H9 (cell line): ENCODE data around the gene SH2D6. TPM values are rescaled to one million over a fixed set of nuclear protein-coding genes. Genes with fewer than 3 reads are reported as not detected.

ENCODE experiments used
- DNase-seq: peaks from one replicate; pipeline ENCODE4 v3.0.0-alpha.2; 2017
- H2AFZ ChIP-seq: one replicate; pipeline ENCODE4 v1.6.1; 2013; ENCODE audit warnings: mild to moderate bottlenecking, low read length, control low read depth, moderate library complexity
- H2AK5ac ChIP-seq: 2 replicates; pipeline ENCODE4 v1.6.1; 2013; ENCODE audit warnings: low read length, control low read depth, mixed read lengths; ENCODE audit not compliant: insufficient read length
- H2BK120ac ChIP-seq: one replicate; pipeline ENCODE4 v1.6.1; 2013; ENCODE audit warnings: low read depth, mild to moderate bottlenecking, low read length, control low read depth, inconsistent platforms; ENCODE audit not compliant: poor library complexity, severe bottlenecking
- H2BK12ac ChIP-seq: 2 replicates; pipeline ENCODE4 v1.6.1; 2013; ENCODE audit warnings: low read length, control low read depth, mixed read lengths, low read depth; ENCODE audit not compliant: insufficient read length
- H2BK15ac ChIP-seq: 2 replicates; pipeline ENCODE4 v1.6.1; 2013; ENCODE audit warnings: low read depth, low read length, control low read depth
- H2BK20ac ChIP-seq: one replicate; pipeline ENCODE4 v1.6.1; 2013; ENCODE audit warnings: low read depth, mild to moderate bottlenecking, low read length, control low read depth, inconsistent platforms; ENCODE audit not compliant: poor library complexity, severe bottlenecking
- H2BK5ac ChIP-seq: 2 replicates; pipeline ENCODE4 v1.6.1; 2013; ENCODE audit warnings: low read length, control low read depth, mixed read lengths; ENCODE audit not compliant: insufficient read length
- H3K14ac ChIP-seq: 2 replicates; pipeline ENCODE4 v1.6.1; 2013; ENCODE audit warnings: low read length, control low read depth; ENCODE audit not compliant: insufficient read depth
- H3K18ac ChIP-seq: 2 replicates; pipeline ENCODE4 v1.6.1; 2013; ENCODE audit warnings: low read depth, mild to moderate bottlenecking, mixed read lengths, low read length, control low read depth; ENCODE audit not compliant: insufficient read length
- H3K23ac ChIP-seq: 2 replicates; pipeline ENCODE4 v1.6.1; 2013; ENCODE audit warnings: low read length, control low read depth, mixed read lengths, low read depth; ENCODE audit not compliant: insufficient read length
- H3K23me2 ChIP-seq: 2 replicates; pipeline ENCODE4 v1.6.1; 2013; ENCODE audit warnings: low read depth, mild to moderate bottlenecking, mixed read lengths, low read length, control low read depth; ENCODE audit not compliant: insufficient read length, poor library complexity, severe bottlenecking
- H3K27ac ChIP-seq: 2 replicates; pipeline ENCODE4 v1.5.1; 2013; ENCODE audit warnings: low read length, control low read depth, mixed read lengths, low read depth; ENCODE audit not compliant: insufficient read length
- H3K27me3 ChIP-seq: 2 replicates; pipeline ENCODE4 v1.6.1; 2013; ENCODE audit warnings: low read length, control low read depth, inconsistent platforms; ENCODE audit not compliant: insufficient read depth
- H3K4ac ChIP-seq: 2 replicates; pipeline ENCODE4 v1.6.1; 2013; ENCODE audit warnings: low read depth, mild to moderate bottlenecking, control low read depth, inconsistent platforms, low read length, moderate library complexity
- H3K4me1 ChIP-seq: 2 replicates; pipeline ENCODE4 v1.6.1; 2013; ENCODE audit warnings: low read length, control low read depth, inconsistent platforms; ENCODE audit not compliant: insufficient read depth
- H3K4me2 ChIP-seq: 2 replicates; pipeline ENCODE4 v1.6.1; 2013; ENCODE audit warnings: low read length, control low read depth, mixed read lengths; ENCODE audit not compliant: insufficient read length, insufficient read depth
- H3K56ac ChIP-seq: 2 replicates; pipeline ENCODE4 v1.6.1; 2013; ENCODE audit warnings: low read depth, mild to moderate bottlenecking, mixed read lengths, low read length, control low read depth; ENCODE audit not compliant: insufficient read length
- H3K79me1 ChIP-seq: 2 replicates; pipeline ENCODE4 v1.6.1; 2013; ENCODE audit warnings: low read depth, mild to moderate bottlenecking, moderate library complexity, low read length, control low read depth, inconsistent platforms; ENCODE audit not compliant: insufficient read depth, poor library complexity, severe bottlenecking
- H3K79me2 ChIP-seq: 2 replicates; pipeline ENCODE4 v1.6.1; 2013; ENCODE audit warnings: low read length, control low read depth, inconsistent platforms; ENCODE audit not compliant: insufficient read depth
- H3K9ac ChIP-seq: 2 replicates; pipeline ENCODE4 v1.6.1; 2013; ENCODE audit warnings: low read length, control low read depth, mixed read lengths; ENCODE audit not compliant: insufficient read length; ENCODE audit errors: extremely low read depth
- H3K9me3 ChIP-seq: one replicate; pipeline ENCODE4 v1.6.1; 2013; ENCODE audit warnings: low read depth, low read length, inconsistent platforms; ENCODE audit not compliant: control insufficient read depth
- H3T11ph ChIP-seq: one replicate; pipeline ENCODE4 v1.6.1; 2013; ENCODE audit warnings: mild to moderate bottlenecking, low read length, control low read depth, inconsistent platforms
- H4K20me1 ChIP-seq: one replicate; pipeline ENCODE4 v1.6.1; 2013; ENCODE audit not compliant: control insufficient read depth, insufficient read length, insufficient read depth
- H4K5ac ChIP-seq: 2 replicates; pipeline ENCODE4 v1.6.1; 2013; ENCODE audit warnings: low read depth, mild to moderate bottlenecking, mixed read lengths, low read length, control low read depth; ENCODE audit not compliant: insufficient read length
- H4K8ac ChIP-seq: replicated peaks from 2 replicates; pipeline ENCODE4 v1.6.1; 2013; ENCODE audit warnings: low read length, control low read depth, mixed read lengths, low read depth; ENCODE audit not compliant: insufficient read length
- H4K91ac ChIP-seq: 2 replicates; pipeline ENCODE4 v1.6.1; 2013; ENCODE audit warnings: low read depth, mild to moderate bottlenecking, moderate library complexity, mixed read lengths, low read length, control low read depth; ENCODE audit not compliant: insufficient read length
- H3K27ac Mint-ChIP-seq, 3 experiments: 2 replicates in 2 of 3; 3 replicates in 1 of 3; pipeline ENCODE4 v1.8.0; 2020 to 2021; ENCODE audit warnings: mixed read lengths in 3 of 3, mild to moderate bottlenecking in 1 of 3, moderate library complexity in 1 of 3
- H3K27me3 Mint-ChIP-seq: 2 replicates; pipeline ENCODE4 v1.8.0; 2021; ENCODE audit warnings: low read depth, mild to moderate bottlenecking, moderate library complexity, mixed read lengths
- H3K36me3 Mint-ChIP-seq, 3 experiments: 2 replicates in 2 of 3; 3 replicates in 1 of 3; pipeline ENCODE4 v1.8.0; 2020 to 2021; ENCODE audit warnings: low read depth in 3 of 3, mixed read lengths in 3 of 3; ENCODE audit not compliant: insufficient read depth in 1 of 3
- H3K4me1 Mint-ChIP-seq, 2 experiments: 2 replicates each; pipeline ENCODE4 v1.8.0; 2020; ENCODE audit warnings: mixed read lengths in 2 of 2
- H3K4me3 Mint-ChIP-seq, 2 experiments: 2 replicates in 1 of 2; 3 replicates in 1 of 2; pipeline ENCODE4 v1.8.0; 2020 to 2021; ENCODE audit warnings: mild to moderate bottlenecking in 2 of 2, mixed read lengths in 2 of 2, moderate library complexity in 1 of 2
- H3K9me3 Mint-ChIP-seq, 2 experiments: 2 replicates in 1 of 2; 3 replicates in 1 of 2; pipeline ENCODE4 v1.8.0; 2020; ENCODE audit warnings: mild to moderate bottlenecking in 2 of 2, mixed read lengths in 2 of 2, moderate library complexity in 1 of 2
- WGBS: extraction: QIAGEN DNeasy Blood & Tissue Kit; methylation state at CpG from one replicate; pipeline ENCODE4 v1.1.7; 2013; ENCODE audit warnings: missing lambda C conversion rate, low lambda C conversion rate, mixed read lengths; ENCODE audit not compliant: insufficient read length; ENCODE audit errors: extremely low coverage; 5-methylcytosine and 5-hydroxymethylcytosine counted together
- total RNA-seq: library from RNA; stranded (reverse); gene quantifications from 2 replicates; pipeline ENCODE4 v1.2.1, GENCODE V29; 2021
- TF ChIP-seq, protein P1 (sequence below): fragments of 200-600 bp; sonication (generic); conservative IDR thresholded peaks from 3 replicates; pipeline ENCODE4 v1.8.0; 2021; ENCODE audit warnings: antibody characterized with exemption, mild to moderate bottlenecking

The SH2D6 gene
- total RNA-seq, 1 experiment from 2014 or later, result 0.61 TPM

DNA sequence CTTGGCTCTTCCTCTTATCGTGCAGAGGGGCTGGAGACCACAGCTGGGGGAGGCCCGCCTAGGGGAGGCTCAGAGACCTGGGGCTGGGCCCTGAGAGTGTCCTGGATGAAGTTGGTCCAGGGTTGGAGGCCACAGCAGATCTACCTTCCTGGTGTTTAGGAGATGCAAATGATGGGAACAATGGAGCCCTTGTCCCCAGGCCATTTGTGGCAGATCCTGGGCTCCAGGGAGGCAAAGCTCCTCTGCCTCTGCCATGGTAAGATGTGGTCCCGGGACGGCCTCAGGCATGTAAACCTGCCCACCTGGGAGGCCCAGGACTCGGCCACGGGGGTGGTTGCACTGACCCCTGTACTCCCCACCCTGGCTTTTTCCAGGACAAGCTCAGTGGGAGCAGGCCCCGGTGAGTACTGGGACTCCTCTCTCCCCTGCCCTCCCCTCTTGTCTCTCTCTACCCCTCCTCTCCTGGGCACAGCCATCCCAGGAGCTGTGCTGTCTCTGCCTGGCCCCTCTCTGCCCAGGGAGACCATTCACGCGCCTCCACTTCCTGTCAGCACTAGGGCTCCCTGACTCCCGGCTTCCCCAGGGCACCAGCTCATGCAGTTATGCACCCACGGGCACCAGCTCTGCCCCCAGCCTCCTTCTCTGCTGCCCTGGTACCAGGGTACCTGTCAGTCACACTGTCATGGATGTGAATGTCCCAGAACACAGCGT, 10.9 kb downstream of the SH2D6 start:
- DNase-seq, result no peak
- no peak overlapping the region for H2AK5ac ChIP-seq
- no peak overlapping the region for H2BK12ac ChIP-seq
- no peak overlapping the region for H3K23ac ChIP-seq
- Mint-ChIP-seq H3K27me3 (peaks cover 28% of the 10 kb centered on the region), H3K27ac (peak overlapping the region in 1 of 3 experiments; percentile 89; a peak in 3 of 7 replicates), H3K4me3 (peak overlapping the region in 1 of 2 experiments; percentile 48; a peak in 1 of 5 replicates), H3K36me3 (no peaks in the 10 kb centered on the region; a peak in 1 of 7 replicates), H3K4me1 (peaks cover 45 to 56% of the 10 kb centered on the region in 2 experiments), H3K9me3 (no peaks in the 10 kb centered on the region)
- peaks cover 5% of the 10 kb centered on the region for H3K23me2 ChIP-seq
- no peak overlapping the region for H3K9ac ChIP-seq
- H4K20me1 ChIP-seq, result no peaks in the 10 kb centered on the region
- H3K27me3 ChIP-seq, result no peaks in the 10 kb centered on the region; the same call in 1 of the 2 replicates
- H3T11ph ChIP-seq, result no peak overlapping the region
- peak overlapping the region; percentile 2 for H4K91ac ChIP-seq
- no peak overlapping the region for H3K18ac ChIP-seq
- H3K9me3 ChIP-seq, result no peaks in the 10 kb centered on the region
- H2BK20ac ChIP-seq, result no peak overlapping the region
- H2BK120ac ChIP-seq, result no peak overlapping the region
- no CpG with 5 or more reads among the region's 12 CpGs for WGBS
- no peak overlapping the region; the same call in 1 of the 2 replicates for H3K14ac ChIP-seq
- H3K4me1 ChIP-seq, result peaks cover 19% of the 10 kb centered on the region; the same call in 1 of the 2 replicates
- no peak overlapping the region for H3K4ac ChIP-seq
- H4K5ac ChIP-seq, result no peak overlapping the region
- H3K79me1 ChIP-seq, result no peaks in the 10 kb centered on the region
- H2AFZ ChIP-seq, result no peak overlapping the region
- H3K4me2 ChIP-seq, result no peak overlapping the region
- no peak overlapping the region for H2BK5ac ChIP-seq
- no peaks in the 10 kb centered on the region for H3K79me2 ChIP-seq
- H3K27ac ChIP-seq, result no peak overlapping the region
- TF ChIP-seq, protein P1, sequence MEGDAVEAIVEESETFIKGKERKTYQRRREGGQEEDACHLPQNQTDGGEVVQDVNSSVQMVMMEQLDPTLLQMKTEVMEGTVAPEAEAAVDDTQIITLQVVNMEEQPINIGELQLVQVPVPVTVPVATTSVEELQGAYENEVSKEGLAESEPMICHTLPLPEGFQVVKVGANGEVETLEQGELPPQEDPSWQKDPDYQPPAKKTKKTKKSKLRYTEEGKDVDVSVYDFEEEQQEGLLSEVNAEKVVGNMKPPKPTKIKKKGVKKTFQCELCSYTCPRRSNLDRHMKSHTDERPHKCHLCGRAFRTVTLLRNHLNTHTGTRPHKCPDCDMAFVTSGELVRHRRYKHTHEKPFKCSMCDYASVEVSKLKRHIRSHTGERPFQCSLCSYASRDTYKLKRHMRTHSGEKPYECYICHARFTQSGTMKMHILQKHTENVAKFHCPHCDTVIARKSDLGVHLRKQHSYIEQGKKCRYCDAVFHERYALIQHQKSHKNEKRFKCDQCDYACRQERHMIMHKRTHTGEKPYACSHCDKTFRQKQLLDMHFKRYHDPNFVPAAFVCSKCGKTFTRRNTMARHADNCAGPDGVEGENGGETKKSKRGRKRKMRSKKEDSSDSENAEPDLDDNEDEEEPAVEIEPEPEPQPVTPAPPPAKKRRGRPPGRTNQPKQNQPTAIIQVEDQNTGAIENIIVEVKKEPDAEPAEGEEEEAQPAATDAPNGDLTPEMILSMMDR, result no peak
- no peak overlapping the region for H4K8ac ChIP-seq
- H3K56ac ChIP-seq, result no peak overlapping the region
- no peak overlapping the region for H2BK15ac ChIP-seq
